K562 (cell line): Measurements from ENCODE around the gene SULT6B1. TPM values are rescaled to one million over a fixed set of nuclear protein-coding genes. Genes with fewer than 3 reads are reported as not detected.
A peak's percentile ranks its signal among the peaks of the same experiment; 100 is the strongest.

ENCODE experiments used
- ADNP ChIP-seq: fragments of 200-800 bp; sonication (Bioruptor generic); IDR thresholded peaks from 2 replicates; pipeline ENCODE4 v1.6.1; 2016; ENCODE audit warnings: missing genetic modification characterization, missing compliant biosample characterization
- DDX20 ChIP-seq: fragments of 450-650 bp; IDR thresholded peaks from 2 replicates; pipeline ENCODE4 v1.6.1; 2016; ENCODE audit warnings: missing genetic modification characterization, low read depth, mild to moderate bottlenecking, missing compliant biosample characterization, moderate library complexity
- FOXM1 ChIP-seq, 2 experiments: fragments of 450-650 bp in 1 of 2; sonication (generic) in 1 of 2; formaldehyde crosslinking in 1 of 2; IDR thresholded peaks; 2 replicates each; pipeline versions ENCODE4 v1.6.1 to v1.9.0; 2017 to 2022; ENCODE audit warnings: low read depth in 2 of 2, mild to moderate bottlenecking in 2 of 2, missing genetic modification reagents in 1 of 2, moderate library complexity in 1 of 2
- HDAC1 ChIP-seq, 2 experiments: fragments of 450-650 bp; IDR thresholded peaks; 2 replicates each; pipeline ENCODE4 v1.6.1; 2016 to 2017; ENCODE audit warnings: inconsistent platforms in 1 of 2, mild to moderate bottlenecking in 1 of 2, moderate library complexity in 1 of 2
- NFRKB ChIP-seq: fragments of 450-650 bp; IDR thresholded peaks from 2 replicates; pipeline ENCODE4 v1.6.1; 2016; ENCODE audit warnings: low read depth
- RAD21 ChIP-seq, 2 experiments: fragments of 250-450 bp in 1 of 2; fragments of 450-650 bp in 1 of 2; sonication (Bioruptor Pico) in 1 of 2; formaldehyde crosslinking in 1 of 2; IDR thresholded peaks in 1 of 2; conservative IDR thresholded peaks in 1 of 2; 2 replicates each; pipeline versions ENCODE4 v1.4.0 to v1.8.0; 2020 to 2022; ENCODE audit warnings: mild to moderate bottlenecking in 2 of 2, moderate library complexity in 1 of 2
- RBM17 ChIP-seq: fragments of 200-400 bp; formaldehyde crosslinking; IDR thresholded peaks from 2 replicates; pipeline ENCODE4 v1.6.1; 2017; ENCODE audit warnings: low read depth, mild to moderate bottlenecking, low read length, borderline replicate concordance
- RBM25 ChIP-seq: fragments of 200-400 bp; formaldehyde crosslinking; IDR thresholded peaks from 2 replicates; pipeline ENCODE4 v1.6.1; 2018; ENCODE audit warnings: low read length, low read depth, moderate library complexity; ENCODE audit not compliant: severe bottlenecking
- SMARCB1 ChIP-seq: IDR thresholded peaks from 2 replicates; pipeline ENCODE4 v1.6.1; 2011; ENCODE audit warnings: improper control_type of control experiment, low read depth; ENCODE audit not compliant: insufficient read length
- SRSF3 ChIP-seq: fragments of 200-400 bp; formaldehyde crosslinking; IDR thresholded peaks from 2 replicates; pipeline ENCODE4 v1.6.1; 2016; ENCODE audit warnings: mild to moderate bottlenecking, low read length, moderate library complexity; ENCODE audit not compliant: insufficient read depth
- TEAD4 ChIP-seq, 2 experiments: sonication (generic) in 1 of 2; formaldehyde crosslinking in 1 of 2; IDR thresholded peaks; 2 replicates each; pipeline versions ENCODE4 v1.6.1 to v1.8.0; 2012 to 2022; ENCODE audit warnings: borderline replicate concordance in 1 of 2, inconsistent platforms in 1 of 2, low read length in 1 of 2, mild to moderate bottlenecking in 1 of 2, missing genetic modification reagents in 1 of 2
- ZNF146 ChIP-seq: IDR thresholded peaks from one replicate; pipeline ENCODE4 v1.6.1; 2018; ENCODE audit warnings: missing compliant biosample characterization; ENCODE audit not compliant: unreplicated experiment
- ZNF696 ChIP-seq: fragments of 250-450 bp; sonication (Bioruptor Pico); conservative IDR thresholded peaks from 2 replicates; pipeline ENCODE4 v1.4.0; 2020; ENCODE audit warnings: mild to moderate bottlenecking, moderate library complexity
- ZNF766 ChIP-seq: fragments of 200-800 bp; sonication (Bioruptor generic); conservative IDR thresholded peaks from 2 replicates; pipeline ENCODE4 v1.6.1; 2016; ENCODE audit warnings: missing genetic modification characterization, missing compliant biosample characterization
- polyA plus RNA-seq, 8 experiments: library from polyadenylated mRNA; depleted of rRNA in 4 of 8; stranded (reverse) in 5 of 8; unstranded in 3 of 8; fragments of >200 nt; fragmentation: Nextera tagmentation in 2 of 8; fragmentation: Illumina TruSeq in 1 of 8; extraction: Ambion mirVana in 2 of 8; extraction: Trizol in 1 of 8; gene quantifications; 2 replicates each; pipeline versions ENCODE4 v1.2.1 to v1.2.3, GENCODE V29; 2011 to 2014; ENCODE audit warnings: inconsistent platforms in 1 of 8, missing spikeins in 1 of 8
- total RNA-seq, 7 experiments: library from RNA; depleted of rRNA in 6 of 7; stranded (reverse); fragments of >200 nt in 6 of 7; fragmentation: Illumina TruSeq in 2 of 7; extraction: Trizol in 2 of 7; gene quantifications; 2 replicates each; pipeline versions ENCODE4 v1.2.1 to v1.2.3, GENCODE V29; 2011 to 2021; ENCODE audit warnings: low replicate concordance in 1 of 7
- TF ChIP-seq, protein P1 (sequence below): sonication (generic); formaldehyde crosslinking; IDR thresholded peaks from 2 replicates; pipeline ENCODE4 v1.8.0; 2022; ENCODE audit warnings: missing genetic modification reagents, mild to moderate bottlenecking, moderate library complexity, borderline replicate concordance
- TF ChIP-seq, protein P2 (sequence below): fragments of 450-650 bp; conservative IDR thresholded peaks from 2 replicates; pipeline ENCODE4 v1.6.1; 2016; ENCODE audit warnings: missing genetic modification characterization, low read depth, mild to moderate bottlenecking, missing compliant biosample characterization, moderate library complexity
- TF ChIP-seq, protein P3 (sequence below): fragments of 250-450 bp; sonication (Bioruptor Pico); IDR thresholded peaks from 2 replicates; pipeline ENCODE4 v1.4.0; 2020; ENCODE audit warnings: mild to moderate bottlenecking, moderate library complexity
- TF ChIP-seq, protein P4 (sequence below), 2 experiments: IDR thresholded peaks; 2 replicates each; pipeline ENCODE4 v1.6.1; 2012; ENCODE audit warnings: improper control_type of control experiment in 2 of 2, low read depth in 2 of 2, low read length in 2 of 2, borderline replicate concordance in 1 of 2
- TF ChIP-seq, protein P5 (sequence below): fragments of 450-650 bp; formaldehyde crosslinking; IDR thresholded peaks from 2 replicates; pipeline ENCODE4 v1.4.0; 2020; ENCODE audit warnings: mild to moderate bottlenecking, moderate library complexity

SULT6B1 gene
- total and polyA plus RNA-seq, 9 of the 15 experiments (the other 6 are each of a cell fraction or from before 2014, with no cell fraction given): not detected

DNA sequence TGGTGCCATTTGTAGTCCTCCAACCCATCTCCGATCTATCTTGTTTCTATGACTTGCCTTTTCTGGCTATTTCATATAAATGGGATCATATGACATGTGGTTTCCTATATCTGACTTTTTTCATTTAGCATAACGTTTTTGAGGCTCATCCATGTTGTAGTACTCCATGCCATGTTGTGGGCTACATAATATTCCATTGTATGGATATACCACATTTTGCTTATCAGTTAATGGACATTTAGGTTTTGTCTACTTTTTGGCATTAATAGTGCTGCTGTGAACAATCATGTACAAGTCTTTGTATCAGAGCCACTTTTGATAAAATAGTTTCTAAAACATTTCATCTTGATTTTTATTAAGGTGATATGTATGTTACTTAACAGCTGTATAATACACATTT is 15.2 kb upstream of the SULT6B1 start (continued):
- TF ChIP-seq, protein P1, sequence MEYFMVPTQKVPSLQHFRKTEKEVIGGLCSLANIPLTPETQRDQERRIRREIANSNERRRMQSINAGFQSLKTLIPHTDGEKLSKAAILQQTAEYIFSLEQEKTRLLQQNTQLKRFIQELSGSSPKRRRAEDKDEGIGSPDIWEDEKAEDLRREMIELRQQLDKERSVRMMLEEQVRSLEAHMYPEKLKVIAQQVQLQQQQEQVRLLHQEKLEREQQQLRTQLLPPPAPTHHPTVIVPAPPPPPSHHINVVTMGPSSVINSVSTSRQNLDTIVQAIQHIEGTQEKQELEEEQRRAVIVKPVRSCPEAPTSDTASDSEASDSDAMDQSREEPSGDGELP: no peak
- TF ChIP-seq, protein P2, sequence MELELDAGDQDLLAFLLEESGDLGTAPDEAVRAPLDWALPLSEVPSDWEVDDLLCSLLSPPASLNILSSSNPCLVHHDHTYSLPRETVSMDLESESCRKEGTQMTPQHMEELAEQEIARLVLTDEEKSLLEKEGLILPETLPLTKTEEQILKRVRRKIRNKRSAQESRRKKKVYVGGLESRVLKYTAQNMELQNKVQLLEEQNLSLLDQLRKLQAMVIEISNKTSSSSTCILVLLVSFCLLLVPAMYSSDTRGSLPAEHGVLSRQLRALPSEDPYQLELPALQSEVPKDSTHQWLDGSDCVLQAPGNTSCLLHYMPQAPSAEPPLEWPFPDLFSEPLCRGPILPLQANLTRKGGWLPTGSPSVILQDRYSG (tag): no peak
- TF ChIP-seq SMARCB1: no peak
- no peak for TF ChIP-seq TEAD4 (IDR thresholded peaks at IDR 0.05; ENCODE audit: low read length)
- TF ChIP-seq TEAD4 (CRISPR knock-in tag; IDR thresholded peaks at IDR 0.05; ENCODE audit: borderline replicate concordance): no peak
- TF ChIP-seq ADNP (tag): peak; percentile 72
- TF ChIP-seq, protein P3, sequence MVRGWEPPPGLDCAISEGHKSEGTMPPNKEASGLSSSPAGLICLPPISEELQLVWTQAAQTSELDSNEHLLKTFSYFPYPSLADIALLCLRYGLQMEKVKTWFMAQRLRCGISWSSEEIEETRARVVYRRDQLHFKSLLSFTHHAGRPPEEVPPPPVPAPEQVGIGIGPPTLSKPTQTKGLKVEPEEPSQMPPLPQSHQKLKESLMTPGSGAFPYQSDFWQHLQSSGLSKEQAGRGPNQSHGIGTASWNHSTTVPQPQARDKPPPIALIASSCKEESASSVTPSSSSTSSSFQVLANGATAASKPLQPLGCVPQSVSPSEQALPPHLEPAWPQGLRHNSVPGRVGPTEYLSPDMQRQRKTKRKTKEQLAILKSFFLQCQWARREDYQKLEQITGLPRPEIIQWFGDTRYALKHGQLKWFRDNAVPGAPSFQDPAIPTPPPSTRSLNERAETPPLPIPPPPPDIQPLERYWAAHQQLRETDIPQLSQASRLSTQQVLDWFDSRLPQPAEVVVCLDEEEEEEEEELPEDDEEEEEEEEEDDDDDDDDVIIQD (CRISPR knock-in tag): no peak
- TF ChIP-seq FOXM1 (IDR thresholded peaks at IDR 0.05; ENCODE audit: low read depth): no peak
- TF ChIP-seq FOXM1 (CRISPR knock-in tag; IDR thresholded peaks at IDR 0.05; ENCODE audit: low read depth): no peak
- TF ChIP-seq RBM25: peak; percentile 89
- no peak for TF ChIP-seq HDAC1 (IDR thresholded peaks at IDR 0.05)
- TF ChIP-seq NFRKB: no peak
- TF ChIP-seq ZNF696 (CRISPR knock-in tag): no peak
- no peak for TF ChIP-seq DDX20 (tag)
- no peak for TF ChIP-seq RAD21 (CRISPR knock-in tag; conservative IDR thresholded peaks at IDR 0.05 in 1 of 2, IDR thresholded peaks at IDR 0.05 in 1 of 2)
- TF ChIP-seq RBM17: no peak
- no peak for TF ChIP-seq SRSF3
- TF ChIP-seq, protein P4, sequence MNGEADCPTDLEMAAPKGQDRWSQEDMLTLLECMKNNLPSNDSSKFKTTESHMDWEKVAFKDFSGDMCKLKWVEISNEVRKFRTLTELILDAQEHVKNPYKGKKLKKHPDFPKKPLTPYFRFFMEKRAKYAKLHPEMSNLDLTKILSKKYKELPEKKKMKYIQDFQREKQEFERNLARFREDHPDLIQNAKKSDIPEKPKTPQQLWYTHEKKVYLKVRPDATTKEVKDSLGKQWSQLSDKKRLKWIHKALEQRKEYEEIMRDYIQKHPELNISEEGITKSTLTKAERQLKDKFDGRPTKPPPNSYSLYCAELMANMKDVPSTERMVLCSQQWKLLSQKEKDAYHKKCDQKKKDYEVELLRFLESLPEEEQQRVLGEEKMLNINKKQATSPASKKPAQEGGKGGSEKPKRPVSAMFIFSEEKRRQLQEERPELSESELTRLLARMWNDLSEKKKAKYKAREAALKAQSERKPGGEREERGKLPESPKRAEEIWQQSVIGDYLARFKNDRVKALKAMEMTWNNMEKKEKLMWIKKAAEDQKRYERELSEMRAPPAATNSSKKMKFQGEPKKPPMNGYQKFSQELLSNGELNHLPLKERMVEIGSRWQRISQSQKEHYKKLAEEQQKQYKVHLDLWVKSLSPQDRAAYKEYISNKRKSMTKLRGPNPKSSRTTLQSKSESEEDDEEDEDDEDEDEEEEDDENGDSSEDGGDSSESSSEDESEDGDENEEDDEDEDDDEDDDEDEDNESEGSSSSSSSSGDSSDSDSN (IDR thresholded peaks at IDR 0.05; ENCODE audit: borderline replicate concordance in 1 of 2, low read depth in 2 of 2, low read length in 2 of 2): no peak
- TF ChIP-seq, protein P5, sequence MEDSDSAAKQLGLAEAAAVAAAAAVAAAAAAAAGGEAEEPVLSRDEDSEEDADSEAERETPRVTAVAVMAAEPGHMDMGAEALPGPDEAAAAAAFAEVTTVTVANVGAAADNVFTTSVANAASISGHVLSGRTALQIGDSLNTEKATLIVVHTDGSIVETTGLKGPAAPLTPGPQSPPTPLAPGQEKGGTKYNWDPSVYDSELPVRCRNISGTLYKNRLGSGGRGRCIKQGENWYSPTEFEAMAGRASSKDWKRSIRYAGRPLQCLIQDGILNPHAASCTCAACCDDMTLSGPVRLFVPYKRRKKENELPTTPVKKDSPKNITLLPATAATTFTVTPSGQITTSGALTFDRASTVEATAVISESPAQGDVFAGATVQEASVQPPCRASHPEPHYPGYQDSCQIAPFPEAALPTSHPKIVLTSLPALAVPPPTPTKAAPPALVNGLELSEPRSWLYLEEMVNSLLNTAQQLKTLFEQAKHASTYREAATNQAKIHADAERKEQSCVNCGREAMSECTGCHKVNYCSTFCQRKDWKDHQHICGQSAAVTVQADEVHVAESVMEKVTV (CRISPR knock-in tag): no peak
- no peak for TF ChIP-seq ZNF766
- TF ChIP-seq ZNF146 (CRISPR knock-in tag): peak; percentile 99
